Keratinocyte (primary cell): ENCODE data around the gene SLC25A15.

Experiments
- EZH2 ChIP-seq: IDR thresholded peaks from one replicate; pipeline ENCODE4 v1.6.1; 2012; ENCODE audit warnings: inconsistent platforms, mild to moderate bottlenecking, low read length, moderate library complexity
- TF ChIP-seq, protein P1 (sequence below), 3 experiments: IDR thresholded peaks in 1 of 3; conservative IDR thresholded peaks in 1 of 3; optimal IDR thresholded peaks in 1 of 3; 2 replicates in 2 of 3; 3 replicates in 1 of 3; pipeline versions ENCODE3 to v1.5.1; 2011; ENCODE audit warnings: low read length in 3 of 3, mild to moderate bottlenecking in 3 of 3, moderate library complexity in 2 of 3, control low read depth in 1 of 3, inconsistent platforms in 1 of 3; ENCODE audit not compliant: insufficient read depth in 2 of 3; ENCODE audit errors: extremely low read depth in 1 of 3

DNA sequence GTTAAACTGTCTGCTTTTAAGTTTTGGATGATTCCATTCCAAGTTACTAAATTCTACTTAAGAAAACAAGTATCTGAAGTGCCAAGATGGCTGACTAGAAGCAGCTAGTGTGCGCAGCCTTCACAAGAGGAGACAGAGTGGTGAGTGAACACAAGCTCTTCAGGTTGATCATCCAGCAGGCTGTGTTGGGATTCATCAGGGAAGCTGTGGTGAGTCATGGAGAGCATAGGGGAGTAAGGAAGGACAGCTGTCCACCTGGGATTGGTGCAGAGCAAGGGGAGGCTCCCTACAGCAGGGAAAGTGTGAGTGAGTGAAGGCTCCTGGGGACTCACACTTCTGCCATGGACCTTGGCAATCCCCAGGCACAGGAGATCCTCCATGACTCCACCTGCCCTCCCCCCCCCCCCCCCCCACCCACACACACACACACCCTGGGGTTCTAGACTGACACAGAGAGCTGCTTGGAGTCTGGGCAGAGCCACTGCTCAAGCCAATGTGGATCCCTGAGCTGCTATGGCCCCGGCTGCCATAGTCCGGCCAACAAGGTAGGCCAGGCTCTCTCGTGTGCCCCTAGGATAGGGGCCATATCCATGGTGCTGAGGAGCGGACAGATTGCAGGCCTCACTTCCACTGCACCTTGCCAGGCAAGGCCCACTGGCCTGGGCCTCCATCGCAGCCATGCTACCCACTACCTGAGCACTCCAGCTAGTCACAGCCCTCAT lies 23.5 kb downstream of the SLC25A15 start:
- TF ChIP-seq, protein P1, sequence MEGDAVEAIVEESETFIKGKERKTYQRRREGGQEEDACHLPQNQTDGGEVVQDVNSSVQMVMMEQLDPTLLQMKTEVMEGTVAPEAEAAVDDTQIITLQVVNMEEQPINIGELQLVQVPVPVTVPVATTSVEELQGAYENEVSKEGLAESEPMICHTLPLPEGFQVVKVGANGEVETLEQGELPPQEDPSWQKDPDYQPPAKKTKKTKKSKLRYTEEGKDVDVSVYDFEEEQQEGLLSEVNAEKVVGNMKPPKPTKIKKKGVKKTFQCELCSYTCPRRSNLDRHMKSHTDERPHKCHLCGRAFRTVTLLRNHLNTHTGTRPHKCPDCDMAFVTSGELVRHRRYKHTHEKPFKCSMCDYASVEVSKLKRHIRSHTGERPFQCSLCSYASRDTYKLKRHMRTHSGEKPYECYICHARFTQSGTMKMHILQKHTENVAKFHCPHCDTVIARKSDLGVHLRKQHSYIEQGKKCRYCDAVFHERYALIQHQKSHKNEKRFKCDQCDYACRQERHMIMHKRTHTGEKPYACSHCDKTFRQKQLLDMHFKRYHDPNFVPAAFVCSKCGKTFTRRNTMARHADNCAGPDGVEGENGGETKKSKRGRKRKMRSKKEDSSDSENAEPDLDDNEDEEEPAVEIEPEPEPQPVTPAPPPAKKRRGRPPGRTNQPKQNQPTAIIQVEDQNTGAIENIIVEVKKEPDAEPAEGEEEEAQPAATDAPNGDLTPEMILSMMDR (optimal IDR thresholded peaks at IDR 0.05 in 1 of 3, IDR thresholded peaks at IDR 0.05 in 1 of 3, conservative IDR thresholded peaks at IDR 0.05 in 1 of 3; ENCODE audit: extremely low read depth in 1 of 3, insufficient read depth in 2 of 3, low read length in 3 of 3) = no peak
- TF ChIP-seq EZH2 = no peak
